ENCODE measurements around the gene FAM184B. TPM values are rescaled to one million over a fixed set of nuclear protein-coding genes. Genes with fewer than 3 reads are reported as not detected.

The FAM184B gene
- polyA plus RNA-seq, 1 experiment: 0.01 TPM

- ChIA-PET POLR2A (no interaction called here), CTCF (interaction anchor here (0.6 to 1.1 kb wide), 3 partner anchors 11 to 946 kb away, joined by 3 read pairs; no protein-coding TSS in a partner anchor)
- TF ChIP-seq CTCF (IDR thresholded peaks at IDR 0.05; ENCODE audit: insufficient read depth, low read depth, low read length): no peak
- no peaks in the 10 kb centered on the region for H3K36me3 ChIP-seq (ENCODE audit: control insufficient read depth, insufficient read depth, low read length)
- H3K27me3 ChIP-seq (ENCODE audit: control insufficient read depth, insufficient read depth, low read length): no peaks in the 10 kb centered on the region; the same call in 1 of the 2 replicates
- no peak overlapping the region for H3K4me3 ChIP-seq (ENCODE audit: low read depth, low read length)
- DNase-seq (ENCODE audit: low read depth): no peak
Observed at GRCh38 chr4:17646693-17647092, 134.7 kb downstream of the FAM184B start.

GRCh38 chr4:17642398-17642783 lies 139.0 kb downstream of the FAM184B start:
- TF ChIP-seq CTCF (IDR thresholded peaks at IDR 0.05; ENCODE audit: insufficient read depth, low read depth, low read length): no peak
- ChIA-PET POLR2A (no interaction called here), CTCF (interaction anchor here (0.6 kb wide), 2 partner anchors 38 to 93 kb away, joined by 3 read pairs; no protein-coding TSS in a partner anchor)
- no peak overlapping the region for H3K4me3 ChIP-seq (ENCODE audit: low read depth, low read length)
- H3K36me3 ChIP-seq (ENCODE audit: control insufficient read depth, insufficient read depth, low read length): peaks cover 3% of the 10 kb centered on the region; the same call in 1 of the 2 replicates
- no peak for DNase-seq (ENCODE audit: low read depth)
- H3K27me3 ChIP-seq (ENCODE audit: control insufficient read depth, insufficient read depth, low read length): no peaks in the 10 kb centered on the region; the same call in 1 of the 2 replicates

GRCh38 chr4:17639136-17639535 lies 142.3 kb downstream of the FAM184B start:
- CTCF ChIA-PET: interaction anchor here (0.6 to 0.8 kb wide), 2 partner anchors 12 to 25 kb away, joined by 3 to 4 read pairs; no protein-coding TSS in a partner anchor
- POLR2A ChIA-PET: no interaction called here
- DNase-seq (ENCODE audit: low read depth): no peak

GRCh38 chr4:17636696-17637622 lies 144.5 kb downstream of the FAM184B start:
- no peak overlapping the region for H3K4me3 ChIP-seq (ENCODE audit: low read depth, low read length)
- CTCF ChIA-PET: interaction anchor here (0.6 to 4.1 kb wide), 15 partner anchors 10 to 127 kb away, joined by 3 to 57 read pairs (median 4); no protein-coding TSS in a partner anchor
- no peak for DNase-seq (ENCODE audit: low read depth)
- POLR2A ChIA-PET: no interaction called here
- no peaks in the 10 kb centered on the region for H3K27me3 ChIP-seq (ENCODE audit: control insufficient read depth, insufficient read depth, low read length)
- H3K36me3 ChIP-seq (ENCODE audit: control insufficient read depth, insufficient read depth, low read length): peaks cover 11% of the 10 kb centered on the region
- peak; percentile 91 for TF ChIP-seq CTCF (IDR thresholded peaks at IDR 0.05; ENCODE audit: insufficient read depth, low read depth, low read length)

More at GRCh38 chr4:17639136-17639535, 142.3 kb downstream of the FAM184B start:
- Histone ChIP-seq H3K27me3 (ENCODE audit: control insufficient read depth, insufficient read depth, low read length) (no peaks in the 10 kb centered on the region; the same call in 1 of the 2 replicates), H3K4me3 (ENCODE audit: low read depth, low read length) (no peak overlapping the region), H3K36me3 (ENCODE audit: control insufficient read depth, insufficient read depth, low read length) (peaks cover 8% of the 10 kb centered on the region)
- no peak for TF ChIP-seq CTCF (IDR thresholded peaks at IDR 0.05; ENCODE audit: insufficient read depth, low read depth, low read length)

- no peak for TF ChIP-seq CTCF (IDR thresholded peaks at IDR 0.05; ENCODE audit: insufficient read depth, low read depth, low read length)
- H3K27me3 ChIP-seq (ENCODE audit: control insufficient read depth, insufficient read depth, low read length): no peaks in the 10 kb centered on the region
- no peak for DNase-seq (ENCODE audit: low read depth)
- CTCF ChIA-PET: interaction anchor here (0.6 to 4.1 kb wide), 13 partner anchors 10 to 127 kb away, joined by 3 to 57 read pairs (median 3); no protein-coding TSS in a partner anchor
- POLR2A ChIA-PET: no interaction called here
- no peak overlapping the region for H3K4me3 ChIP-seq (ENCODE audit: low read depth, low read length)
- H3K36me3 ChIP-seq (ENCODE audit: control insufficient read depth, insufficient read depth, low read length): peaks cover 11% of the 10 kb centered on the region
Observed at GRCh38 chr4:17636341-17636695, 145.1 kb downstream of the FAM184B start.

Measured in BJ (cell line).